ENCODE data around the gene RAD51C.

GRCh38 chr17:58699771-58700170 lies 7.4 kb downstream of the RAD51C start:
- TF ChIP-seq CTCF (IDR thresholded peaks at IDR 0.05; ENCODE audit: low read depth, low read length) (no peak), EZH2phosphoT487 (IDR thresholded peaks at IDR 0.05; ENCODE audit: low read depth) (no peak)
